ENCODE measurements around the gene CASZ1.

DNA sequence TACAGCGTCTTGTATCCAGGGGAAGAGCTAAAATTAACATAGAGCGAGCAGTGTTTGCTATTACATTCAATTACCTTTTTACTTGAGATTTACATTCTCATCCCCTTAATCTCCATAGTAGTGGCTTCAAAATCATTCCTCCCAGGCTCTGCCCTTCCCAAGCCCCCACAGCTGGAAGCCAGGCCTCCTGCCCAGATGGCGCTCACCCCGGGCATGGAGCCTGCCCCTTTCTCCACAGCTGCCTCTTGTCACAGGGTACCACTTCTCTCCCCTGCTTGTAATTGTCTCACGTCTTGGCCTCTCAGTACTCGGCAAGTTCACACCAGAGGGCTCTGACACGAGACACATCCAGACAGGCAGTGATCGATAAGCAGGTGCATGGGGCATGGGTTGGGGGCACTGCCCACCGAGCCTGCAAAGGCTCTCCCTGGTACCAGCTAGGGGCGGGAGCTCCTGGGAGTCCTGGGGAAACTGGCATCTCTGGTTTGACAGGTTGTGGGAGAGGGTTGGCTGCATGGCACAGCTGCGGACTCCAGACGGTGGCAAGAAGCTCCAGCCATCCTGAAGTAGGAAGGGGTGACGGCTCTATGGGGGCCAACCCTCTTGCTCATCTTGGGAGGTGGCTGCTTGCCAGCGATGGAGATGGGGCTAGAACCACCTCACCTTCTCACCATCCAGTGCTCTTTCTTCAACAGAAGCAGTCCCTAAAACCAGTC, 20.1 kb downstream of the CASZ1 start:
- TF ChIP-seq, protein P1, sequence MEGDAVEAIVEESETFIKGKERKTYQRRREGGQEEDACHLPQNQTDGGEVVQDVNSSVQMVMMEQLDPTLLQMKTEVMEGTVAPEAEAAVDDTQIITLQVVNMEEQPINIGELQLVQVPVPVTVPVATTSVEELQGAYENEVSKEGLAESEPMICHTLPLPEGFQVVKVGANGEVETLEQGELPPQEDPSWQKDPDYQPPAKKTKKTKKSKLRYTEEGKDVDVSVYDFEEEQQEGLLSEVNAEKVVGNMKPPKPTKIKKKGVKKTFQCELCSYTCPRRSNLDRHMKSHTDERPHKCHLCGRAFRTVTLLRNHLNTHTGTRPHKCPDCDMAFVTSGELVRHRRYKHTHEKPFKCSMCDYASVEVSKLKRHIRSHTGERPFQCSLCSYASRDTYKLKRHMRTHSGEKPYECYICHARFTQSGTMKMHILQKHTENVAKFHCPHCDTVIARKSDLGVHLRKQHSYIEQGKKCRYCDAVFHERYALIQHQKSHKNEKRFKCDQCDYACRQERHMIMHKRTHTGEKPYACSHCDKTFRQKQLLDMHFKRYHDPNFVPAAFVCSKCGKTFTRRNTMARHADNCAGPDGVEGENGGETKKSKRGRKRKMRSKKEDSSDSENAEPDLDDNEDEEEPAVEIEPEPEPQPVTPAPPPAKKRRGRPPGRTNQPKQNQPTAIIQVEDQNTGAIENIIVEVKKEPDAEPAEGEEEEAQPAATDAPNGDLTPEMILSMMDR (conservative IDR thresholded peaks at IDR 0.05 in 1 of 2, IDR thresholded peaks at IDR 0.05 in 1 of 2; ENCODE audit: low read depth in 1 of 2, low read length in 2 of 2), result no peak
- TF ChIP-seq EZH2 (IDR thresholded peaks at IDR 0.05; ENCODE audit: low read length, missing control alignments), result no peak
